ENCODE data around the gene ZNF470.

Gene ZNF470

GRCh38 chr19:56623006-56623405 lies 55.7 kb downstream of the ZNF470 start:
- Mint-ChIP-seq H3K4me3 (no peak overlapping the region), H3K27ac (no peak overlapping the region), H3K9me3 (peaks cover 58% of the 10 kb centered on the region), H3K4me1 (ENCODE audit: low read depth) (no peaks in the 10 kb centered on the region), H3K36me3 (ENCODE audit: low read depth) (peaks cover 45% of the 10 kb centered on the region), H3K27me3 (ENCODE audit: low read depth) (no peaks in the 10 kb centered on the region)
- no peak for DNase-seq (ENCODE audit: low spot score)

- peaks cover 59% of the 10 kb centered on the region for H3K9me3 Mint-ChIP-seq
- H3K36me3 Mint-ChIP-seq (ENCODE audit: low read depth) = peaks cover 29% of the 10 kb centered on the region
- no peak overlapping the region for H3K4me3 Mint-ChIP-seq
- DNase-seq (ENCODE audit: low spot score) = no peak
- H3K27me3 Mint-ChIP-seq (ENCODE audit: low read depth) = no peaks in the 10 kb centered on the region
- H3K4me1 Mint-ChIP-seq (ENCODE audit: low read depth) = no peaks in the 10 kb centered on the region
- H3K27ac Mint-ChIP-seq = no peak overlapping the region
Measured at GRCh38 chr19:56625708-56626107, 58.4 kb downstream of the ZNF470 start.

GRCh38 chr19:56633021-56633420 lies 65.8 kb downstream of the ZNF470 start:
- Mint-ChIP-seq H3K4me1 (ENCODE audit: low read depth) (no peaks in the 10 kb centered on the region), H3K9me3 (peaks cover 64% of the 10 kb centered on the region), H3K27me3 (ENCODE audit: low read depth) (no peaks in the 10 kb centered on the region), H3K4me3 (no peak overlapping the region), H3K36me3 (ENCODE audit: low read depth) (no peaks in the 10 kb centered on the region), H3K27ac (no peak overlapping the region)
- no peak for DNase-seq (ENCODE audit: low spot score)

- no peaks in the 10 kb centered on the region for H3K27me3 Mint-ChIP-seq (ENCODE audit: low read depth)
- H3K27ac Mint-ChIP-seq = no peak overlapping the region
- H3K9me3 Mint-ChIP-seq = peaks cover 48% of the 10 kb centered on the region
- no peaks in the 10 kb centered on the region for H3K4me1 Mint-ChIP-seq (ENCODE audit: low read depth)
- peak; percentile 18 for DNase-seq (ENCODE audit: low spot score)
- no peak overlapping the region for H3K4me3 Mint-ChIP-seq
- peaks cover 6% of the 10 kb centered on the region for H3K36me3 Mint-ChIP-seq (ENCODE audit: low read depth)
Measured at GRCh38 chr19:56637976-56638555, 70.8 kb downstream of the ZNF470 start.
